ENCODE measurements around the gene EIF3A. TPM values are rescaled to one million over a fixed set of nuclear protein-coding genes. Genes with fewer than 3 reads are reported as not detected.
"Not testable (repeated sequence)": the region's sequence is repeated elsewhere in the genome, so short reads cannot be mapped to it uniquely, and the experiment has no call there.

EIF3A gene
- total RNA-seq, 1 experiment from 2014 or later = 26.5 TPM

- no peak for DNase-seq (ENCODE audit: low read depth)
- in situ Hi-C loops (cut with HindIII; ENCODE audit: low pct_unique_long_range_greater_than_20kb, low sequenced_read_pairs) = no loop called here
Observed at GRCh38 chr10:119103241-119103902, 22.8 kb upstream of the EIF3A start.

GRCh38 chr10:119101366-119102098, 20.9 kb upstream of the EIF3A start:
- DNase-seq (ENCODE audit: low read depth) = peak; percentile 27
- in situ Hi-C loops (cut with HindIII; ENCODE audit: low pct_unique_long_range_greater_than_20kb, low sequenced_read_pairs) = no loop called here

- peak; percentile 21 for DNase-seq (ENCODE audit: low read depth)
- in situ Hi-C loops (cut with HindIII; ENCODE audit: low pct_unique_long_range_greater_than_20kb, low sequenced_read_pairs) = no loop called here
Observed at GRCh38 chr10:119100434-119101238, 20.0 kb upstream of the EIF3A start.

GRCh38 chr10:119098576-119098975, 18.0 kb upstream of the EIF3A start:
- in situ Hi-C loops (cut with HindIII; ENCODE audit: low pct_unique_long_range_greater_than_20kb, low sequenced_read_pairs) = no loop called here
- no peak for DNase-seq (ENCODE audit: low read depth)

- in situ Hi-C loops (cut with HindIII; ENCODE audit: low pct_unique_long_range_greater_than_20kb, low sequenced_read_pairs); DNase-seq (ENCODE audit: low read depth): not testable (repeated sequence)
Observed at GRCh38 chr10:119096641-119097415, 16.2 kb upstream of the EIF3A start.

GRCh38 chr10:119095640-119096039, 15.0 kb upstream of the EIF3A start:
- in situ Hi-C loops (cut with HindIII; ENCODE audit: low pct_unique_long_range_greater_than_20kb, low sequenced_read_pairs) = no loop called here
- DNase-seq (ENCODE audit: low read depth) = no peak

GRCh38 chr10:119090968-119091367, 10.4 kb upstream of the EIF3A start:
- peak; percentile 64 for DNase-seq (ENCODE audit: low read depth)
- in situ Hi-C loops (cut with HindIII; ENCODE audit: low pct_unique_long_range_greater_than_20kb, low sequenced_read_pairs) = no loop called here

GRCh38 chr10:119090026-119090795, 9.6 kb upstream of the EIF3A start:
- in situ Hi-C loops (cut with HindIII; ENCODE audit: low pct_unique_long_range_greater_than_20kb, low sequenced_read_pairs) = no loop called here
- no peak for DNase-seq (ENCODE audit: low read depth)

- in situ Hi-C loops (cut with HindIII; ENCODE audit: low pct_unique_long_range_greater_than_20kb, low sequenced_read_pairs) = no loop called here
- DNase-seq (ENCODE audit: low read depth) = no peak
Observed at GRCh38 chr10:119087271-119087882, 6.8 kb upstream of the EIF3A start.

- DNase-seq (ENCODE audit: low read depth) = no peak
- in situ Hi-C loops (cut with HindIII; ENCODE audit: low pct_unique_long_range_greater_than_20kb, low sequenced_read_pairs) = no loop called here
Observed at GRCh38 chr10:119084896-119085295, 4.3 kb upstream of the EIF3A start.

GRCh38 chr10:119079599-119080520, 757 bp downstream of the EIF3A start:
- DNase-seq (ENCODE audit: low read depth) = peak; percentile 61
- in situ Hi-C loops (cut with HindIII; ENCODE audit: low pct_unique_long_range_greater_than_20kb, low sequenced_read_pairs) = no loop called here

GRCh38 chr10:119078422-119079179, 2.0 kb downstream of the EIF3A start:
- in situ Hi-C loops (cut with HindIII; ENCODE audit: low pct_unique_long_range_greater_than_20kb, low sequenced_read_pairs) = no loop called here
- no peak for DNase-seq (ENCODE audit: low read depth)

GRCh38 chr10:119073584-119073983, 7.0 kb downstream of the EIF3A start:
- in situ Hi-C loops (cut with HindIII; ENCODE audit: low pct_unique_long_range_greater_than_20kb, low sequenced_read_pairs) = no loop called here
- no peak for DNase-seq (ENCODE audit: low read depth)

GRCh38 chr10:119070395-119071165, 10.0 kb downstream of the EIF3A start:
- DNase-seq (ENCODE audit: low read depth) = no peak
- in situ Hi-C loops (cut with HindIII; ENCODE audit: low pct_unique_long_range_greater_than_20kb, low sequenced_read_pairs) = no loop called here

- in situ Hi-C loops (cut with HindIII; ENCODE audit: low pct_unique_long_range_greater_than_20kb, low sequenced_read_pairs) = no loop called here
- no peak for DNase-seq (ENCODE audit: low read depth)
Observed at GRCh38 chr10:119061926-119062325, 18.7 kb downstream of the EIF3A start.
